CD4-positive, alpha-beta T cell (primary cell): ENCODE data around the gene PRKCG. TPM values are rescaled to one million over a fixed set of nuclear protein-coding genes. Genes with fewer than 3 reads are reported as not detected.
A peak's percentile ranks its signal among the peaks of the same experiment; 100 is the strongest.

Source experiments
- ATAC-seq: fragments of 200-7000 bp; cut with Tn5 transposase; one replicate; pipeline ENCODE4 v1.10.0; 2022; ENCODE audit warnings: mild to moderate bottlenecking; ENCODE audit not compliant: poor library complexity
- CTCF ChIA-PET: fragments of 350-600 bp; sonication (Branson Sonifier 250); formaldehyde crosslinking; loops from one replicate; lab custom pipeline; 2021; ENCODE audit warnings: antibody characterized with exemption, inconsistent platforms; lab: Charles Lee
- POLR2A ChIA-PET: fragments of 350-600 bp; sonication (Branson Sonifier 250); formaldehyde crosslinking; loops from one replicate; lab custom pipeline; 2021; ENCODE audit warnings: antibody characterized with exemption, inconsistent platforms; lab: Charles Lee
- DNase-seq, 14 experiments: peaks; one replicate each; pipeline ENCODE4 v3.0.0-alpha.2; 2013 to 2020; ENCODE audit warnings: mixed read lengths in 2 of 14
- H3K27ac ChIP-seq, 2 donors: one replicate each; pipeline versions ENCODE4 v1.5.1 to v1.7.0; 2013; ENCODE audit warnings: low read length in 2 of 2, low read depth in 1 of 2, mild to moderate bottlenecking in 1 of 2
- H3K27me3 ChIP-seq, 2 experiments: 1 replicate in 1 of 2; 2 replicates in 1 of 2; pipeline versions ENCODE4 v1.6.1 to v1.7.0; 2013; ENCODE audit warnings: low read length in 2 of 2, control low read depth in 1 of 2, mild to moderate bottlenecking in 1 of 2, moderate library complexity in 1 of 2; ENCODE audit not compliant: insufficient read depth in 2 of 2, control insufficient read depth in 1 of 2
- H3K36me3 ChIP-seq: one replicate; pipeline ENCODE4 v1.6.1; 2013; ENCODE audit warnings: low read length, control low read depth; ENCODE audit not compliant: insufficient read depth
- H3K4me1 ChIP-seq: one replicate; pipeline ENCODE4 v1.6.1; 2013; ENCODE audit warnings: low read length, control low read depth; ENCODE audit not compliant: insufficient read depth
- H3K4me3 ChIP-seq: one replicate; pipeline ENCODE4 v1.5.1; 2013; ENCODE audit warnings: mild to moderate bottlenecking, low read length, moderate library complexity
- H3K9me3 ChIP-seq, 2 experiments: 1 replicate in 1 of 2; 2 replicates in 1 of 2; pipeline versions ENCODE4 v1.6.1 to v1.7.0; 2013; ENCODE audit warnings: low read length in 2 of 2, mild to moderate bottlenecking in 2 of 2, control low read depth in 1 of 2, moderate library complexity in 1 of 2; ENCODE audit not compliant: control insufficient read depth in 1 of 2, insufficient read depth in 1 of 2
- H3K27ac Mint-ChIP-seq: one replicate; pipeline ENCODE4 v1.8.0; 2020; ENCODE audit warnings: mixed read lengths
- H3K27me3 Mint-ChIP-seq: one replicate; pipeline ENCODE4 v1.8.0; 2021; ENCODE audit warnings: mixed read lengths
- H3K36me3 Mint-ChIP-seq: one replicate; pipeline ENCODE4 v1.8.0; 2021; ENCODE audit warnings: low read depth, mixed read lengths
- H3K4me1 Mint-ChIP-seq: one replicate; pipeline ENCODE4 v1.8.0; 2021; ENCODE audit warnings: low read depth, mixed read lengths
- H3K4me3 Mint-ChIP-seq: one replicate; pipeline ENCODE4 v1.8.0; 2020; ENCODE audit warnings: mild to moderate bottlenecking, mixed read lengths
- H3K9me3 Mint-ChIP-seq: one replicate; pipeline ENCODE4 v1.8.0; 2020; ENCODE audit warnings: mixed read lengths
- CTCF ChIP-seq: fragments of 200-600 bp; IDR thresholded peaks from one replicate; pipeline ENCODE4 v1.8.0; 2022; ENCODE audit warnings: antibody characterized with exemption, mild to moderate bottlenecking
- intact Hi-C, 2 experiments: fragments of 100-400 bp; cut with DNase I in 1 of 2; cut with micrococcal nuclease in 1 of 2; formaldehyde crosslinking; loops; one replicate each; pipeline versions ENCODE4 v1.15.1 to v1.9.0; 2023 to 2025; cut with DNase I, micrococcal nuclease
- total RNA-seq, 174 experiments: library from RNA in 2 of 174; stranded (reverse) in 2 of 174; gene quantifications; one replicate each; pipeline ENCODE4 v1.2.3 and lab custom pipeline; 2021 to 2026

Gene PRKCG
- total RNA-seq, 2 experiments from 2014 or later: 1.5 to 1.6 TPM

- Histone ChIP-seq H3K4me1 (peaks cover 33% of the 10 kb centered on the region), H3K27ac (no peak overlapping the region), H3K36me3 (no peaks in the 10 kb centered on the region), H3K4me3 (no peak overlapping the region), H3K9me3 (peaks cover 0 to 38% of the 10 kb centered on the region in 2 experiments), H3K27me3 (peaks cover 44 to 56% of the 10 kb centered on the region in 2 experiments)
- intact Hi-C loops: loop anchor here in 1 of 2 experiments (5.0 kb wide), 2 partner anchors 77 to 117 kb away; no protein-coding TSS in a partner anchor
- H3K27ac Mint-ChIP-seq: no peak overlapping the region
- CTCF ChIA-PET: no interaction called here
- peaks cover 92% of the 10 kb centered on the region for H3K27me3 Mint-ChIP-seq
- H3K36me3 Mint-ChIP-seq: no peaks in the 10 kb centered on the region
- POLR2A ChIA-PET: no interaction called here
- H3K4me1 Mint-ChIP-seq: peaks cover 26% of the 10 kb centered on the region
- H3K4me3 Mint-ChIP-seq: no peak overlapping the region
- H3K9me3 Mint-ChIP-seq: peaks cover 6% of the 10 kb centered on the region
- no peak for TF ChIP-seq CTCF
- DNase-seq: peak in 1 of 14 experiments; percentile 36
- ATAC-seq: no peak
Measured at GRCh38 chr19:53904909-53905308, 22.9 kb downstream of the PRKCG start.

- Histone ChIP-seq H3K36me3 (no peaks in the 10 kb centered on the region), H3K27me3 (peaks cover 52 to 56% of the 10 kb centered on the region in 2 experiments), H3K9me3 (peaks cover 0 to 33% of the 10 kb centered on the region in 2 experiments), H3K4me1 (peaks cover 34% of the 10 kb centered on the region), H3K4me3 (no peak overlapping the region), H3K27ac (no peak overlapping the region)
- Mint-ChIP-seq H3K36me3 (no peaks in the 10 kb centered on the region), H3K27me3 (peaks cover 92% of the 10 kb centered on the region), H3K9me3 (peaks cover 6% of the 10 kb centered on the region), H3K27ac (no peak overlapping the region), H3K4me1 (peaks cover 28% of the 10 kb centered on the region), H3K4me3 (no peak overlapping the region)
- POLR2A ChIA-PET: no interaction called here
- no peak for ATAC-seq
- no peak for TF ChIP-seq CTCF
- CTCF ChIA-PET: interaction anchor here (1.3 kb wide), 1 partner anchor 38 kb away, joined by 3 read pairs; the partner anchor contains the start of gene MYADM
- no peak for DNase-seq
- intact Hi-C loops: loop anchor here in 1 of 2 experiments (5.0 kb wide), 1 partner anchor 117 kb away; no protein-coding TSS in a partner anchor
Measured at GRCh38 chr19:53905787-53906186, 23.8 kb downstream of the PRKCG start.

GRCh38 chr19:53906211-53907192 lies 24.5 kb downstream of the PRKCG start:
- CTCF ChIA-PET: interaction anchor here (0.6 to 1.3 kb wide), 2 partner anchors 39 to 997 kb away, joined by 3 to 6 read pairs; partner anchors contain the start of gene MYADM
- Histone ChIP-seq H3K27me3 (peaks cover 57 to 62% of the 10 kb centered on the region in 2 experiments), H3K9me3 (peaks cover 0 to 32% of the 10 kb centered on the region in 2 experiments), H3K4me1 (peaks cover 34% of the 10 kb centered on the region), H3K36me3 (no peaks in the 10 kb centered on the region), H3K4me3 (no peak overlapping the region), H3K27ac (no peak overlapping the region)
- POLR2A ChIA-PET: no interaction called here
- Mint-ChIP-seq H3K36me3 (no peaks in the 10 kb centered on the region), H3K9me3 (peaks cover 6% of the 10 kb centered on the region), H3K4me1 (peaks cover 28% of the 10 kb centered on the region), H3K27ac (no peak overlapping the region), H3K4me3 (no peak overlapping the region), H3K27me3 (peaks cover 96% of the 10 kb centered on the region)
- intact Hi-C loops: loop anchor here in 1 of 2 experiments (5.0 kb wide), 1 partner anchor 116 kb away; no protein-coding TSS in a partner anchor
- ATAC-seq (peak; percentile 58), DNase-seq (peak; percentile 42 to 82 (median 62))
- TF ChIP-seq CTCF: peak; percentile 78
